ENCODE results near the gene RGS7.
"Not testable (repeated sequence)": the region's sequence is repeated elsewhere in the genome, so short reads cannot be mapped to it uniquely, and the experiment has no call there.

GRCh38 chr1:240763095-240763494 lies 593.9 kb downstream of the RGS7 start:
- not testable (repeated sequence) for TF ChIP-seq SMC3 (IDR thresholded peaks at IDR 0.05; ENCODE audit: low read depth, low read length); CTCF (conservative IDR thresholded peaks at IDR 0.05; ENCODE audit: low read depth, low read length); CEBPB (IDR thresholded peaks at IDR 0.05; ENCODE audit: low read depth, low read length); MXI1 (IDR thresholded peaks at IDR 0.05; ENCODE audit: borderline replicate concordance, low read depth, low read length); POLR2A (IDR thresholded peaks at IDR 0.05; ENCODE audit: low read depth, low read length); USF2 (IDR thresholded peaks at IDR 0.05; ENCODE audit: low read depth, low read length); NFE2L2 (IDR thresholded peaks at IDR 0.05; ENCODE audit: low read depth, low read length); MAFK (IDR thresholded peaks at IDR 0.05; ENCODE audit: low read depth, low read length); BHLHE40 (IDR thresholded peaks at IDR 0.05; ENCODE audit: low read depth, low read length); RFX5 (IDR thresholded peaks at IDR 0.05; ENCODE audit: low read depth, low read length); RAD21 (IDR thresholded peaks at IDR 0.05; ENCODE audit: low read length); RCOR1 (IDR thresholded peaks at IDR 0.05; ENCODE audit: insufficient replicate concordance, low read length)

Measured in IMR-90 (cell line).